ENCODE data around the gene AURKAIP1. TPM values are rescaled to one million over a fixed set of nuclear protein-coding genes. Genes with fewer than 3 reads are reported as not detected.
A peak's percentile ranks its signal among the peaks of the same experiment; 100 is the strongest.

The AURKAIP1 gene
- total and polyA plus RNA-seq, 9 of the 15 experiments (the other 6 are each of a cell fraction or from before 2014, with no cell fraction given), result 7.8 to 478 (median 92.0) TPM

DNA sequence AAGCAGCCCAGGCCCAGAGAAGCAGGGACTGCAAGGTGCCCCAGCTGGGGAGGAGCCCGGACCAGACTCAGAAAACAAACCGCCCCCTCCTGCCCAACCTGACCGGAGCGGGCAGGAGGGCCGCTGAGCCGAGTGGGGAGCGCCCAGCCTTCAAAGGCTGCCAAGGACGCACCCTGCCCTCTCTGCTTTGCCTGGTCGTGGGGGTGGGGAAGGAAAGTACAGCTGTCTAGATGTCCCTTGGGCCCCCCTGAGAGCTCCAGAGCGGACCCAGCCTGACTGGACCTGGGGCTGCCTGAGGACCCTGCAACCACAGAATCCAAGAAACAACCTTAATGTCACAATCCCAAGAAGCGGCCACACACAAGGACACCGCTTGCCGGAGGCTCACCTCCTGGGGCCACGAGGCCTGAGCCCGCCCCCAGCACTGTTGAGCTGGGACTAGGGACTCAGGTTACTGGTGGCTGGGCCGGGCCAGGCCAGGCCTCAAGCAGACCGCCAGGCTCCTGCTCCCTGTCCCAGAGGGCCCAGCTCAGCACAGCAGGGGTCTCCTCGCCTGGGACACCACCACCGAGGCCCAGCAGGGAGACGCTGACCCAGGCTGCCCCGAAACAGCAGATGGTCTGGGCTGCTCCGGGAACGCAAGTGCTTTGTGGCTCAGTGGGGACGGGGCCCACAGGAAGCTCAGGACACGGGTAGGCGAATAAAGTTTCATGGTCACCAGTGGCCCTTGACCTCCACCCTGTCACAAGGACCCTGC, 27.2 kb downstream of the AURKAIP1 start (continued):
- TF ChIP-seq, protein P1, sequence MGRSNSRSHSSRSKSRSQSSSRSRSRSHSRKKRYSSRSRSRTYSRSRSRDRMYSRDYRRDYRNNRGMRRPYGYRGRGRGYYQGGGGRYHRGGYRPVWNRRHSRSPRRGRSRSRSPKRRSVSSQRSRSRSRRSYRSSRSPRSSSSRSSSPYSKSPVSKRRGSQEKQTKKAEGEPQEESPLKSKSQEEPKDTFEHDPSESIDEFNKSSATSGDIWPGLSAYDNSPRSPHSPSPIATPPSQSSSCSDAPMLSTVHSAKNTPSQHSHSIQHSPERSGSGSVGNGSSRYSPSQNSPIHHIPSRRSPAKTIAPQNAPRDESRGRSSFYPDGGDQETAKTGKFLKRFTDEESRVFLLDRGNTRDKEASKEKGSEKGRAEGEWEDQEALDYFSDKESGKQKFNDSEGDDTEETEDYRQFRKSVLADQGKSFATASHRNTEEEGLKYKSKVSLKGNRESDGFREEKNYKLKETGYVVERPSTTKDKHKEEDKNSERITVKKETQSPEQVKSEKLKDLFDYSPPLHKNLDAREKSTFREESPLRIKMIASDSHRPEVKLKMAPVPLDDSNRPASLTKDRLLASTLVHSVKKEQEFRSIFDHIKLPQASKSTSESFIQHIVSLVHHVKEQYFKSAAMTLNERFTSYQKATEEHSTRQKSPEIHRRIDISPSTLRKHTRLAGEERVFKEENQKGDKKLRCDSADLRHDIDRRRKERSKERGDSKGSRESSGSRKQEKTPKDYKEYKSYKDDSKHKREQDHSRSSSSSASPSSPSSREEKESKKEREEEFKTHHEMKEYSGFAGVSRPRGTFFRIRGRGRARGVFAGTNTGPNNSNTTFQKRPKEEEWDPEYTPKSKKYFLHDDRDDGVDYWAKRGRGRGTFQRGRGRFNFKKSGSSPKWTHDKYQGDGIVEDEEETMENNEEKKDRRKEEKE (IDR thresholded peaks at IDR 0.05; ENCODE audit: borderline replicate concordance in 1 of 2, control insufficient read depth in 1 of 2, low read depth in 2 of 2, low read length in 1 of 2), result no peak
- TF ChIP-seq, protein P2, sequence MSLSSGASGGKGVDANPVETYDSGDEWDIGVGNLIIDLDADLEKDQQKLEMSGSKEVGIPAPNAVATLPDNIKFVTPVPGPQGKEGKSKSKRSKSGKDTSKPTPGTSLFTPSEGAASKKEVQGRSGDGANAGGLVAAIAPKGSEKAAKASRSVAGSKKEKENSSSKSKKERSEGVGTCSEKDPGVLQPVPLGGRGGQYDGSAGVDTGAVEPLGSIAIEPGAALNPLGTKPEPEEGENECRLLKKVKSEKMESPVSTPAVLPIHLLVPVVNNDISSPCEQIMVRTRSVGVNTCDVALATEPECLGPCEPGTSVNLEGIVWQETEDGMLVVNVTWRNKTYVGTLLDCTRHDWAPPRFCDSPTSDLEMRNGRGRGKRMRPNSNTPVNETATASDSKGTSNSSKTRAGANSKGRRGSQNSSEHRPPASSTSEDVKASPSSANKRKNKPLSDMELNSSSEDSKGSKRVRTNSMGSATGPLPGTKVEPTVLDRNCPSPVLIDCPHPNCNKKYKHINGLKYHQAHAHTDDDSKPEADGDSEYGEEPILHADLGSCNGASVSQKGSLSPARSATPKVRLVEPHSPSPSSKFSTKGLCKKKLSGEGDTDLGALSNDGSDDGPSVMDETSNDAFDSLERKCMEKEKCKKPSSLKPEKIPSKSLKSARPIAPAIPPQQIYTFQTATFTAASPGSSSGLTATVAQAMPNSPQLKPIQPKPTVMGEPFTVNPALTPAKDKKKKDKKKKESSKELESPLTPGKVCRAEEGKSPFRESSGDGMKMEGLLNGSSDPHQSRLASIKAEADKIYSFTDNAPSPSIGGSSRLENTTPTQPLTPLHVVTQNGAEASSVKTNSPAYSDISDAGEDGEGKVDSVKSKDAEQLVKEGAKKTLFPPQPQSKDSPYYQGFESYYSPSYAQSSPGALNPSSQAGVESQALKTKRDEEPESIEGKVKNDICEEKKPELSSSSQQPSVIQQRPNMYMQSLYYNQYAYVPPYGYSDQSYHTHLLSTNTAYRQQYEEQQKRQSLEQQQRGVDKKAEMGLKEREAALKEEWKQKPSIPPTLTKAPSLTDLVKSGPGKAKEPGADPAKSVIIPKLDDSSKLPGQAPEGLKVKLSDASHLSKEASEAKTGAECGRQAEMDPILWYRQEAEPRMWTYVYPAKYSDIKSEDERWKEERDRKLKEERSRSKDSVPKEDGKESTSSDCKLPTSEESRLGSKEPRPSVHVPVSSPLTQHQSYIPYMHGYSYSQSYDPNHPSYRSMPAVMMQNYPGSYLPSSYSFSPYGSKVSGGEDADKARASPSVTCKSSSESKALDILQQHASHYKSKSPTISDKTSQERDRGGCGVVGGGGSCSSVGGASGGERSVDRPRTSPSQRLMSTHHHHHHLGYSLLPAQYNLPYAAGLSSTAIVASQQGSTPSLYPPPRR (CRISPR knock-in tag; IDR thresholded peaks at IDR 0.05; ENCODE audit: borderline replicate concordance), result no peak
- TF ChIP-seq CBFA2T2 (conservative IDR thresholded peaks at IDR 0.05) (no peak), NKRF (IDR thresholded peaks at IDR 0.05; ENCODE audit: borderline replicate concordance) (peak; percentile 81), E2F1 (CRISPR knock-in tag; IDR thresholded peaks at IDR 0.05) (no peak), TRIM24 (IDR thresholded peaks at IDR 0.05) (no peak), BCOR (IDR thresholded peaks at IDR 0.05) (no peak), FOXA1 (IDR thresholded peaks at IDR 0.05; ENCODE audit: borderline replicate concordance) (no peak), EP300 (IDR thresholded peaks at IDR 0.05; ENCODE audit: low read length) (no peak), SREBF2 (CRISPR knock-in tag; IDR thresholded peaks at IDR 0.05) (no peak), MAZ (CRISPR knock-in tag; conservative IDR thresholded peaks at IDR 0.05 in 1 of 2, IDR thresholded peaks at IDR 0.05 in 1 of 2) (peak in 1 of 2 experiments; percentile 66; a peak in 2 of 4 replicates), SMC3 (conservative IDR thresholded peaks at IDR 0.05; ENCODE audit: insufficient read depth, low read depth, low read length) (no peak), PHF20 (IDR thresholded peaks at IDR 0.05; ENCODE audit: partially characterized antibody) (no peak), SMAD1 (IDR thresholded peaks at IDR 0.05; ENCODE audit: low read depth, low read length, partially characterized antibody) (no peak), PTTG1 (tag; IDR thresholded peaks at IDR 0.05; ENCODE audit: low read depth) (no peak), RUNX1 (IDR thresholded peaks at IDR 0.05; ENCODE audit: low read depth) (0 out of 2 replicates have a peak, but pooled peaks have one; percentile 41)

All from K562 (cell line).